H1 (cell line): ENCODE measurements around the gene MARCHF2.

Experiments used
- CTCF ChIP-seq, 3 experiments: IDR thresholded peaks; 1 replicate in 2 of 3; 2 replicates in 1 of 3; pipeline versions ENCODE4 v1.5.1 to v1.6.1; 2011; ENCODE audit warnings: low read length in 3 of 3, mild to moderate bottlenecking in 3 of 3, inconsistent platforms in 2 of 3, low read depth in 1 of 3, moderate library complexity in 1 of 3; ENCODE audit not compliant: insufficient read depth in 1 of 3; ENCODE audit errors: control extremely low read depth in 1 of 3
- FOSL1 ChIP-seq: IDR thresholded peaks from 2 replicates; pipeline ENCODE4 v1.6.1; 2011; ENCODE audit warnings: mild to moderate bottlenecking, low read depth, low read length, moderate library complexity; ENCODE audit not compliant: insufficient read depth
- RAD21 ChIP-seq, 2 experiments: IDR thresholded peaks in 1 of 2; conservative IDR thresholded peaks in 1 of 2; 2 replicates each; pipeline ENCODE4 v1.6.1; 2011; ENCODE audit warnings: low read depth in 2 of 2, low read length in 2 of 2, improper control_type of control experiment in 1 of 2, inconsistent platforms in 1 of 2, mild to moderate bottlenecking in 1 of 2, moderate library complexity in 1 of 2
- SUZ12 ChIP-seq: fragments of 200-600 bp; sonication (generic); IDR thresholded peaks from 2 replicates; pipeline ENCODE4 v1.6.1; 2012; ENCODE audit warnings: mild to moderate bottlenecking, inconsistent platforms, low read length, moderate library complexity, mixed read lengths

GRCh38 chr19:8473648-8474476, 60.8 kb downstream of the MARCHF2 start:
- no peak for TF ChIP-seq SUZ12
- TF ChIP-seq CTCF (IDR thresholded peaks at IDR 0.05; ENCODE audit: control extremely low read depth in 1 of 3, insufficient read depth in 1 of 3, low read depth in 1 of 3, low read length in 3 of 3): no peak
- TF ChIP-seq FOSL1: no peak
- no peak for TF ChIP-seq RAD21 (IDR thresholded peaks at IDR 0.05 in 1 of 2, conservative IDR thresholded peaks at IDR 0.05 in 1 of 2; ENCODE audit: low read depth in 2 of 2, low read length in 2 of 2)
